ENCODE results near the gene PRPF19. TPM values are rescaled to one million over a fixed set of nuclear protein-coding genes. Genes with fewer than 3 reads are reported as not detected.
A peak's percentile ranks its signal among the peaks of the same experiment; 100 is the strongest.

PRPF19 gene
- total and polyA plus RNA-seq, 2 of the 13 experiments (the other 11 are each of a cell fraction or from before 2014, with no cell fraction given): 27.4 to 91.1 TPM

DNA sequence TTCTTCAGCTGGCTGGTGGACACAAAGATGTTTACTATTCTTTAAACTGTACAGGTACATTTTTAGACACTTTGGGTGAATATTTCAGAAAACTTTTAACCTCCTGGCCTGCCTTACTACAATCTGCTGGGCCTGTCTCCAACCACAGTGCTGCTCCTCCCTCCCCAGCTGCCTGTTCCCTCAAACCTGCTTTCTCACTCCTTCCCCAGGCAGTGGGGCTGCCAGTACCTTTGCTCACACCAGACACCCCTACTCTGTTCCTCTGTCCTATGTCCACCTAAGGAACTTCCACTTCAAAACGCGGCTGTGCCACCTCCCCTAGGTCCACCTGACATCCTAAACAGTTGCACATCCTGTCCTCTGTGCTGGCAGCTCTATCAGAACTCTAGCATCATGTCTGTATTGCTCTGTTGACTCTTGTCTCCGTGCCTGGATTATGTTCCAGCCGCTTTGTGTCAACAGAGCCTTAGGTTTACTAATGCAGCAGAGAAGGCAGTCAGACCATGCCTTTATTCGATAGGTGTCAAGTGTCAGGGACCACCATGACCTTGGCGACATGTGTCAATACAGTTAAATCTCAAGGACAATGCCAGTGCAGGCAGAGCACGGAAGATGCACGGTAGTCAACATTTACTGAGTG is 25.6 kb downstream of the PRPF19 start (continued):
- TF ChIP-seq SETDB1 (CRISPR knock-in tag; IDR thresholded peaks at IDR 0.05; ENCODE audit: borderline replicate concordance) (no peak), FOXJ3 (CRISPR knock-in tag; IDR thresholded peaks at IDR 0.05; ENCODE audit: borderline replicate concordance) (peak; percentile 98), SCMH1 (CRISPR knock-in tag; IDR thresholded peaks at IDR 0.05; ENCODE audit: borderline replicate concordance) (no peak), ZNF644 (CRISPR knock-in tag; IDR thresholded peaks at IDR 0.05; ENCODE audit: low read depth) (peak; percentile 43; the same call in 1 of the 2 replicates), RFX3 (CRISPR knock-in tag; IDR thresholded peaks at IDR 0.05) (peak; percentile 37; the same call in 1 of the 2 replicates), MBNL3 (CRISPR knock-in tag; conservative IDR thresholded peaks at IDR 0.05) (no peak), ZNF232 (CRISPR knock-in tag; IDR thresholded peaks at IDR 0.05; ENCODE audit: borderline replicate concordance) (peak; percentile 95; the same call in 1 of the 2 replicates), ZNF136 (CRISPR knock-in tag; IDR thresholded peaks at IDR 0.05; ENCODE audit: low read depth) (no peak), ZNF720 (CRISPR knock-in tag; IDR thresholded peaks at IDR 0.05) (no peak), FLYWCH1 (CRISPR knock-in tag; IDR thresholded peaks at IDR 0.05) (no peak), ZNF572 (CRISPR knock-in tag; IDR thresholded peaks at IDR 0.05) (peak; percentile 54; the same call in 1 of the 2 replicates), TRIM24 (CRISPR knock-in tag; IDR thresholded peaks at IDR 0.05) (no peak), MAFF (IDR thresholded peaks at IDR 0.05; ENCODE audit: low read depth, low read length) (no peak), GABPA (IDR thresholded peaks at IDR 0.05; ENCODE audit: low read depth, low read length) (no peak), GABPA (CRISPR knock-in tag; IDR thresholded peaks at IDR 0.05; ENCODE audit: low read depth) (peak; percentile 67; the same call in 1 of the 2 replicates), ATF7 (IDR thresholded peaks at IDR 0.05) (no peak), ATF7 (CRISPR knock-in tag; IDR thresholded peaks at IDR 0.05) (peak; percentile 62; the same call in 1 of the 2 replicates), TGIF2 (CRISPR knock-in tag; IDR thresholded peaks at IDR 0.05) (peak; percentile 98)
- TF ChIP-seq, protein P1, sequence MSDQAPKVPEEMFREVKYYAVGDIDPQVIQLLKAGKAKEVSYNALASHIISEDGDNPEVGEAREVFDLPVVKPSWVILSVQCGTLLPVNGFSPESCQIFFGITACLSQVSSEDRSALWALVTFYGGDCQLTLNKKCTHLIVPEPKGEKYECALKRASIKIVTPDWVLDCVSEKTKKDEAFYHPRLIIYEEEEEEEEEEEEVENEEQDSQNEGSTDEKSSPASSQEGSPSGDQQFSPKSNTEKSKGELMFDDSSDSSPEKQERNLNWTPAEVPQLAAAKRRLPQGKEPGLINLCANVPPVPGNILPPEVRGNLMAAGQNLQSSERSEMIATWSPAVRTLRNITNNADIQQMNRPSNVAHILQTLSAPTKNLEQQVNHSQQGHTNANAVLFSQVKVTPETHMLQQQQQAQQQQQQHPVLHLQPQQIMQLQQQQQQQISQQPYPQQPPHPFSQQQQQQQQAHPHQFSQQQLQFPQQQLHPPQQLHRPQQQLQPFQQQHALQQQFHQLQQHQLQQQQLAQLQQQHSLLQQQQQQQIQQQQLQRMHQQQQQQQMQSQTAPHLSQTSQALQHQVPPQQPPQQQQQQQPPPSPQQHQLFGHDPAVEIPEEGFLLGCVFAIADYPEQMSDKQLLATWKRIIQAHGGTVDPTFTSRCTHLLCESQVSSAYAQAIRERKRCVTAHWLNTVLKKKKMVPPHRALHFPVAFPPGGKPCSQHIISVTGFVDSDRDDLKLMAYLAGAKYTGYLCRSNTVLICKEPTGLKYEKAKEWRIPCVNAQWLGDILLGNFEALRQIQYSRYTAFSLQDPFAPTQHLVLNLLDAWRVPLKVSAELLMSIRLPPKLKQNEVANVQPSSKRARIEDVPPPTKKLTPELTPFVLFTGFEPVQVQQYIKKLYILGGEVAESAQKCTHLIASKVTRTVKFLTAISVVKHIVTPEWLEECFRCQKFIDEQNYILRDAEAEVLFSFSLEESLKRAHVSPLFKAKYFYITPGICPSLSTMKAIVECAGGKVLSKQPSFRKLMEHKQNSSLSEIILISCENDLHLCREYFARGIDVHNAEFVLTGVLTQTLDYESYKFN (CRISPR knock-in tag; conservative IDR thresholded peaks at IDR 0.05): peak; percentile 96
- TF ChIP-seq, protein P2, sequence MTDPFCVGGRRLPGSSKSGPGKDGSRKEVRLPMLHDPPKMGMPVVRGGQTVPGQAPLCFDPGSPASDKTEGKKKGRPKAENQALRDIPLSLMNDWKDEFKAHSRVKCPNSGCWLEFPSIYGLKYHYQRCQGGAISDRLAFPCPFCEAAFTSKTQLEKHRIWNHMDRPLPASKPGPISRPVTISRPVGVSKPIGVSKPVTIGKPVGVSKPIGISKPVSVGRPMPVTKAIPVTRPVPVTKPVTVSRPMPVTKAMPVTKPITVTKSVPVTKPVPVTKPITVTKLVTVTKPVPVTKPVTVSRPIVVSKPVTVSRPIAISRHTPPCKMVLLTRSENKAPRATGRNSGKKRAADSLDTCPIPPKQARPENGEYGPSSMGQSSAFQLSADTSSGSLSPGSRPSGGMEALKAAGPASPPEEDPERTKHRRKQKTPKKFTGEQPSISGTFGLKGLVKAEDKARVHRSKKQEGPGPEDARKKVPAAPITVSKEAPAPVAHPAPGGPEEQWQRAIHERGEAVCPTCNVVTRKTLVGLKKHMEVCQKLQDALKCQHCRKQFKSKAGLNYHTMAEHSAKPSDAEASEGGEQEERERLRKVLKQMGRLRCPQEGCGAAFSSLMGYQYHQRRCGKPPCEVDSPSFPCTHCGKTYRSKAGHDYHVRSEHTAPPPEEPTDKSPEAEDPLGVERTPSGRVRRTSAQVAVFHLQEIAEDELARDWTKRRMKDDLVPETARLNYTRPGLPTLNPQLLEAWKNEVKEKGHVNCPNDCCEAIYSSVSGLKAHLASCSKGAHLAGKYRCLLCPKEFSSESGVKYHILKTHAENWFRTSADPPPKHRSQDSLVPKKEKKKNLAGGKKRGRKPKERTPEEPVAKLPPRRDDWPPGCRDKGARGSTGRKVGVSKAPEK (CRISPR knock-in tag; IDR thresholded peaks at IDR 0.05; ENCODE audit: borderline replicate concordance): peak; percentile 96; the same call in 1 of the 2 replicates
- TF ChIP-seq, protein P3, sequence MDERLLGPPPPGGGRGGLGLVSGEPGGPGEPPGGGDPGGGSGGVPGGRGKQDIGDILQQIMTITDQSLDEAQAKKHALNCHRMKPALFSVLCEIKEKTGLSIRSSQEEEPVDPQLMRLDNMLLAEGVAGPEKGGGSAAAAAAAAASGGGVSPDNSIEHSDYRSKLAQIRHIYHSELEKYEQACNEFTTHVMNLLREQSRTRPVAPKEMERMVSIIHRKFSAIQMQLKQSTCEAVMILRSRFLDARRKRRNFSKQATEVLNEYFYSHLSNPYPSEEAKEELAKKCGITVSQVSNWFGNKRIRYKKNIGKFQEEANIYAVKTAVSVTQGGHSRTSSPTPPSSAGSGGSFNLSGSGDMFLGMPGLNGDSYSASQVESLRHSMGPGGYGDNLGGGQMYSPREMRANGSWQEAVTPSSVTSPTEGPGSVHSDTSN (CRISPR knock-in tag; IDR thresholded peaks at IDR 0.05): peak; percentile 60
- TF ChIP-seq, protein P4, sequence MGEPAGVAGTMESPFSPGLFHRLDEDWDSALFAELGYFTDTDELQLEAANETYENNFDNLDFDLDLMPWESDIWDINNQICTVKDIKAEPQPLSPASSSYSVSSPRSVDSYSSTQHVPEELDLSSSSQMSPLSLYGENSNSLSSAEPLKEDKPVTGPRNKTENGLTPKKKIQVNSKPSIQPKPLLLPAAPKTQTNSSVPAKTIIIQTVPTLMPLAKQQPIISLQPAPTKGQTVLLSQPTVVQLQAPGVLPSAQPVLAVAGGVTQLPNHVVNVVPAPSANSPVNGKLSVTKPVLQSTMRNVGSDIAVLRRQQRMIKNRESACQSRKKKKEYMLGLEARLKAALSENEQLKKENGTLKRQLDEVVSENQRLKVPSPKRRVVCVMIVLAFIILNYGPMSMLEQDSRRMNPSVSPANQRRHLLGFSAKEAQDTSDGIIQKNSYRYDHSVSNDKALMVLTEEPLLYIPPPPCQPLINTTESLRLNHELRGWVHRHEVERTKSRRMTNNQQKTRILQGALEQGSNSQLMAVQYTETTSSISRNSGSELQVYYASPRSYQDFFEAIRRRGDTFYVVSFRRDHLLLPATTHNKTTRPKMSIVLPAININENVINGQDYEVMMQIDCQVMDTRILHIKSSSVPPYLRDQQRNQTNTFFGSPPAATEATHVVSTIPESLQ (CRISPR knock-in tag; conservative IDR thresholded peaks at IDR 0.05): no peak

All from HepG2 (cell line).